Stomach (tissue), 9 donors: ENCODE data around the gene SFMBT1. TPM values are rescaled to one million over a fixed set of nuclear protein-coding genes. Genes with fewer than 3 reads are reported as not detected.

Experiments used
- DNase-seq, 2 donors: peaks; one replicate each; pipeline versions ENCODE4 v3.0.0 to v3.0.0-alpha.2; 2013 to 2019
- H3K27ac ChIP-seq, 5 donors: fragments of 200-600 bp in 4 of 5; sonication (generic) in 4 of 5; one replicate each; pipeline ENCODE4 v1.5.1; 2013 to 2019; ENCODE audit warnings: mild to moderate bottlenecking in 1 of 5, moderate library complexity in 1 of 5
- H3K27me3 ChIP-seq, 3 donors: fragments of 200-600 bp; sonication (generic); one replicate each; pipeline ENCODE4 v1.5.1; 2017 to 2019; ENCODE audit warnings: mixed run types in 1 of 3
- H3K36me3 ChIP-seq, 4 donors: fragments of 200-600 bp; sonication (generic); 1 replicate in 3 of 4; 2 replicates in 1 of 4; pipeline ENCODE4 v1.5.1; 2016 to 2019
- H3K4me1 ChIP-seq, 4 donors: fragments of 200-600 bp; sonication (generic); one replicate each; pipeline ENCODE4 v1.5.1; 2016 to 2019
- H3K4me3 ChIP-seq, 4 donors: fragments of 200-600 bp; sonication (generic) in 3 of 4; one replicate each; pipeline ENCODE4 v1.5.1; 2016 to 2019; ENCODE audit warnings: mild to moderate bottlenecking in 1 of 4
- H3K9me3 ChIP-seq, 4 donors: fragments of 200-600 bp; sonication (generic); one replicate each; pipeline ENCODE4 v1.5.1; 2016 to 2019
- EP300 ChIP-seq: sonication (generic); formaldehyde crosslinking; IDR thresholded peaks from one replicate; pipeline ENCODE4 v1.6.1; 2017; ENCODE audit warnings: antibody characterized with exemption
- POLR2A ChIP-seq, 4 donors: fragments of 450-650 bp; IDR thresholded peaks; one replicate each; pipeline ENCODE4 v1.6.1; 2016; ENCODE audit warnings: antibody characterized with exemption in 4 of 4, control low read depth in 2 of 4, mild to moderate bottlenecking in 1 of 4, moderate library complexity in 1 of 4
- POLR2AphosphoS5 ChIP-seq, 3 donors: sonication (generic); formaldehyde crosslinking; IDR thresholded peaks; one replicate each; pipeline ENCODE4 v1.6.1; 2016; ENCODE audit warnings: antibody characterized with exemption in 3 of 3
- WGBS, 5 donors: extraction: QIAGEN DNeasy Blood & Tissue Kit in 3 of 5; methylation state at CpG; one replicate each; pipeline versions ENCODE4 v1.1.5 to v1.1.7; 2013 to 2018; 5-methylcytosine and 5-hydroxymethylcytosine counted together
- intact Hi-C: fragments of 100-400 bp; cut with DNase I; formaldehyde crosslinking; loops from one replicate; pipeline ENCODE4 v1.15.1; 2023; ENCODE audit warnings: low total_unique reads
- polyA plus RNA-seq, 3 donors: library from polyadenylated mRNA; stranded (reverse); fragments of 200-250 nt; gene quantifications; one replicate each; pipeline ENCODE4 v1.2.3, GENCODE V29; 2013
- total RNA-seq, 5 donors: library from RNA; depleted of rRNA; stranded (reverse); fragments of >200 nt; gene quantifications; one replicate each; pipeline versions ENCODE4 v1.1.0 to v1.2.3, GENCODE V29; 2014 to 2016
- TF ChIP-seq, protein P1 (sequence below), 7 experiments: fragments of 450-650 bp in 4 of 7; fragments of 200-600 bp in 3 of 7; sonication (generic) in 3 of 7; IDR thresholded peaks; one replicate each; pipeline ENCODE4 v1.5.1; 2016 to 2019; ENCODE audit warnings: antibody characterized with exemption in 7 of 7, control low read depth in 2 of 7, mild to moderate bottlenecking in 1 of 7
- donor health status: healthy with polysubstance abuse.
- donor health status: Bipolar disorder and iron deficiency.
- donor health status: healthy.

SFMBT1 gene
- total and polyA plus RNA-seq, 8 donors: 2.7 to 29.4 (median 6.5) TPM

DNA sequence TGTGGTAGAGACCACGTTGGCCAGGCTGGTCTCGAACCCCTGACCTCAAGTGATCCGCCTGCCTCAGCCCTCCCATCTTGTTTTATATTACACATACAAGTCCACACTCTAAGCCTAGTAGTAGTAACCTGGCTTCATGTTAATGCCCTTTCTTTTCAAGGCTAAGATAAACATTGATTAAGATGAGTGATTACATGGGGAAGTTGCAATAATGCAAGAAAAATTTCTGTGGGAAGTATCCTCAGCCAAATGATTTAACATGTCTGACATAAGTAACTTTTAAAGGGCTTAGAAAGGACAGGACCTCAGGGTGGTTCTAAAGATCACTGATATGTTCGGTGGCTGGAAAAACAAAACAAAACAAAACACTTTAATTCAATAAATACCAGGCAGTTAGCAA lies 72.1 kb downstream of the SFMBT1 start:
- Histone ChIP-seq H3K9me3 (no peaks in the 10 kb centered on the region), H3K4me3 (no peak overlapping the region), H3K4me1 (peaks cover 0 to 8% (median 3%) of the 10 kb centered on the region in 4 donors), H3K27ac (no peak overlapping the region), H3K27me3 (no peaks in the 10 kb centered on the region), H3K36me3 (peaks cover 0 to 6% (median under 1%) of the 10 kb centered on the region in 4 donors)
- no peak for DNase-seq
- 60 to 78% (median 71%) methylated on average over 4 of the region's 4 CpGs for WGBS, 5 donors
- TF ChIP-seq POLR2AphosphoS5 (IDR thresholded peaks at IDR 0.05) (no peak), POLR2A (IDR thresholded peaks at IDR 0.05) (no peak), EP300 (no peak)
- TF ChIP-seq, protein P1, sequence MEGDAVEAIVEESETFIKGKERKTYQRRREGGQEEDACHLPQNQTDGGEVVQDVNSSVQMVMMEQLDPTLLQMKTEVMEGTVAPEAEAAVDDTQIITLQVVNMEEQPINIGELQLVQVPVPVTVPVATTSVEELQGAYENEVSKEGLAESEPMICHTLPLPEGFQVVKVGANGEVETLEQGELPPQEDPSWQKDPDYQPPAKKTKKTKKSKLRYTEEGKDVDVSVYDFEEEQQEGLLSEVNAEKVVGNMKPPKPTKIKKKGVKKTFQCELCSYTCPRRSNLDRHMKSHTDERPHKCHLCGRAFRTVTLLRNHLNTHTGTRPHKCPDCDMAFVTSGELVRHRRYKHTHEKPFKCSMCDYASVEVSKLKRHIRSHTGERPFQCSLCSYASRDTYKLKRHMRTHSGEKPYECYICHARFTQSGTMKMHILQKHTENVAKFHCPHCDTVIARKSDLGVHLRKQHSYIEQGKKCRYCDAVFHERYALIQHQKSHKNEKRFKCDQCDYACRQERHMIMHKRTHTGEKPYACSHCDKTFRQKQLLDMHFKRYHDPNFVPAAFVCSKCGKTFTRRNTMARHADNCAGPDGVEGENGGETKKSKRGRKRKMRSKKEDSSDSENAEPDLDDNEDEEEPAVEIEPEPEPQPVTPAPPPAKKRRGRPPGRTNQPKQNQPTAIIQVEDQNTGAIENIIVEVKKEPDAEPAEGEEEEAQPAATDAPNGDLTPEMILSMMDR (IDR thresholded peaks at IDR 0.05): no peak
- intact Hi-C loops: no loop called here

DNA sequence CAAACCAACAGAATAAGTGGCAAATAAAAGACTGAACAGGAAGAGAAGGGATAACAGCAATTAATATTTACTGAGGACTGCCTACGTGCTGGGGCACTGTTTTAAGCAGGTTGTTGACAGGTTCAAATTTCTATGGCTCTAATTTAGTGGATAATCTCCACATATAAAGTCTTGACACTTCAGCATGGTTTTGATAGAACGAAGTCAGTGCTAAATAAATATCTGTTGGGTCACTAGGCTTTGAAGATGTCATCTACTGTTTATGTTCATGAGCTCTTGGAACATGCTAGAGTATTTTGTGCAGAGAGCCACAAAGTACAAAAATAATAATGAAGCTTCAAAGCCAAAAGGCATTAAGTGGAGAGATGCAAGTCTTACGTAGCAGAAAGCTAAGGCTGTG lies 74.0 kb downstream of the SFMBT1 start:
- TF ChIP-seq POLR2AphosphoS5 (IDR thresholded peaks at IDR 0.05) (no peak), EP300 (no peak), POLR2A (IDR thresholded peaks at IDR 0.05) (no peak)
- TF ChIP-seq, protein P1 (IDR thresholded peaks at IDR 0.05): no peak

DNA sequence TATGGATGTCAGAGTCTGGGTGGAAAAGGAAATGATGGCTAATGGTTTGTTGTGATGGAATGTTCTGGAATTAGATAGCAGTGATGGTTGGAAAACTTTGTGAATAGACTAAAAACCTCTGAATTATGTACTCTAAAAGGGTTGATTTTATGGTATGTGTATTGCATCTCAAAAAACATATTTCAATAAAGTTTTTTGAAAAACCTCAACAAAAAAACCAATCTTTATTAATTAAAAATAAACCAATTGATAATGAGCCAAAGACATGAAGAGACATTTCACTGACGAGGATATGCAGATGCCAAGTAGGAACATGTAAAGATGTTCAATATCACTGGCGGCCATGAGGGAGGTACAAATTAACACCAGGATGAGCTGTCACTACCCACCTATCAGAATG lies 78.5 kb downstream of the SFMBT1 start:
- Histone ChIP-seq H3K36me3 (peaks cover 0 to 23% (median 5%) of the 10 kb centered on the region in 4 donors), H3K9me3 (no peaks in the 10 kb centered on the region), H3K27me3 (no peaks in the 10 kb centered on the region), H3K4me1 (peaks cover 0 to 8% (median 0%) of the 10 kb centered on the region in 4 donors), H3K27ac (no peak overlapping the region), H3K4me3 (no peak overlapping the region)
- intact Hi-C loops: no loop called here
- WGBS, 5 donors: 93 to 99% (median 95%) methylated on average over 2 of the region's 2 CpGs
- no peak for DNase-seq
- TF ChIP-seq, protein P1 (IDR thresholded peaks at IDR 0.05): no peak
- TF ChIP-seq EP300: no peak
- no peak for TF ChIP-seq POLR2A (IDR thresholded peaks at IDR 0.05)
- TF ChIP-seq POLR2AphosphoS5 (IDR thresholded peaks at IDR 0.05): no peak

More for the DNA sequence above, 74.0 kb downstream of the SFMBT1 start:
- intact Hi-C loops: no loop called here
- H3K9me3 ChIP-seq: no peaks in the 10 kb centered on the region
- H3K4me1 ChIP-seq: peaks cover 0 to 8% (median 3%) of the 10 kb centered on the region in 4 donors
- H3K27me3 ChIP-seq: no peaks in the 10 kb centered on the region
- peaks cover 0 to 23% (median 5%) of the 10 kb centered on the region in 4 donors for H3K36me3 ChIP-seq
- WGBS, 5 donors: 61 to 80% (median 67%) methylated on average over 3 of the region's 3 CpGs
- no peak for DNase-seq
- H3K4me3 ChIP-seq: no peak overlapping the region
- no peak overlapping the region for H3K27ac ChIP-seq

DNA sequence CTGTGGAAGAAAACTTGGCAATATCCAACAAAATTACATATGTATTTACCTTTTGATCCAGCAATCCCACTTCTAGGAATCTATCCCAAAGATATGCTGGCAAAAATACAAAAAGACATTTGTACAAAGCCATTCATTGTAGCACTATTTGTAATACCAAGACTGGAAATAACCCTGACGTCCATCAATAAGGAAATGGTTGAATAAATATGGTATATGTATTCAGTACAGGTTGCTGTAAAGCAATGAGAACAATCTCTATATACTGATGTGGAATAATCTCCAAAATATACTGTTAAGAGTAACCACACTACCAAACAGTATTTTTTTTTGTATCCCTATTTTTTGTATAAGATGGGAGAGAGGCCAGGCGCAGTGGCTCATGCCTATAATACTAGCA lies 83.7 kb downstream of the SFMBT1 start:
- Histone ChIP-seq H3K27me3 (no peaks in the 10 kb centered on the region), H3K9me3 (no peaks in the 10 kb centered on the region), H3K36me3 (peaks cover 0 to 2% (median 0%) of the 10 kb centered on the region in 4 donors), H3K27ac (peak overlapping the region in 1 of 5 donors; percentile 35), H3K4me3 (no peak overlapping the region), H3K4me1 (no peaks in the 10 kb centered on the region)
- intact Hi-C loops: no loop called here
- TF ChIP-seq POLR2AphosphoS5 (IDR thresholded peaks at IDR 0.05): no peak
- no peak for TF ChIP-seq POLR2A (IDR thresholded peaks at IDR 0.05)
- TF ChIP-seq EP300: no peak
- TF ChIP-seq, protein P1 (IDR thresholded peaks at IDR 0.05): no peak
- DNase-seq: peak in 1 of 2 donors; percentile 4
- whole genome bisulfite sequencing, 5 donors: 38 to 73% (median 44%) methylated on average over 2 of the region's 2 CpGs
